ENCODE measurements around the gene GATB.

Gene GATB

GRCh38 chr4:151806511-151806927, 45.7 kb upstream of the GATB start:
- TF ChIP-seq EZH2phosphoT487 (conservative IDR thresholded peaks at IDR 0.05; ENCODE audit: low read length) (no peak), CTCF (IDR thresholded peaks at IDR 0.05; ENCODE audit: insufficient read depth, low read length, poor library complexity, severe bottlenecking) (no peak)
- Histone ChIP-seq H3K79me2 (ENCODE audit: insufficient read depth, low read length) (no peaks in the 10 kb centered on the region), H2AFZ (ENCODE audit: low read depth, low read length, severe bottlenecking) (no peak overlapping the region), H3K36me3 (ENCODE audit: low read length) (no peaks in the 10 kb centered on the region), H4K20me1 (ENCODE audit: low read depth, low read length) (no peaks in the 10 kb centered on the region), H3K9ac (ENCODE audit: low read length) (no peak overlapping the region), H3K4me2 (ENCODE audit: low read depth, low read length, poor library complexity, severe bottlenecking) (no peak overlapping the region), H3K9me3 (ENCODE audit: insufficient read depth, low read length) (no peaks in the 10 kb centered on the region), H3K4me3 (ENCODE audit: insufficient read depth, low read length, poor library complexity, severe bottlenecking) (no peak overlapping the region), H3F3A (ENCODE audit: insufficient read depth) (no peaks in the 10 kb centered on the region), H3K9me2 (replicated peaks; ENCODE audit: insufficient read depth, low read length) (no peaks in the 10 kb centered on the region), H3K27ac (ENCODE audit: low read depth, low read length) (no peak overlapping the region), H3K27me3 (ENCODE audit: low read length) (no peaks in the 10 kb centered on the region)

GRCh38 chr4:151804821-151805220, 44.0 kb upstream of the GATB start:
- Histone ChIP-seq H3K36me3 (ENCODE audit: low read length) (no peaks in the 10 kb centered on the region), H3K9me3 (ENCODE audit: insufficient read depth, low read length) (no peaks in the 10 kb centered on the region), H3K9me2 (replicated peaks; ENCODE audit: insufficient read depth, low read length) (no peaks in the 10 kb centered on the region), H3K27ac (ENCODE audit: low read depth, low read length) (no peak overlapping the region), H3K27me3 (ENCODE audit: low read length) (no peaks in the 10 kb centered on the region), H3K9ac (ENCODE audit: low read length) (no peak overlapping the region), H3K4me3 (ENCODE audit: insufficient read depth, low read length, poor library complexity, severe bottlenecking) (no peak overlapping the region), H4K20me1 (ENCODE audit: low read depth, low read length) (no peaks in the 10 kb centered on the region), H3K79me2 (ENCODE audit: insufficient read depth, low read length) (no peaks in the 10 kb centered on the region), H3F3A (ENCODE audit: insufficient read depth) (no peaks in the 10 kb centered on the region), H3K4me2 (ENCODE audit: low read depth, low read length, poor library complexity, severe bottlenecking) (no peak overlapping the region), H2AFZ (ENCODE audit: low read depth, low read length, severe bottlenecking) (no peak overlapping the region)
- TF ChIP-seq CTCF (IDR thresholded peaks at IDR 0.05; ENCODE audit: insufficient read depth, low read length, poor library complexity, severe bottlenecking) = no peak
- TF ChIP-seq EZH2phosphoT487 (conservative IDR thresholded peaks at IDR 0.05; ENCODE audit: low read length) = no peak

GRCh38 chr4:151804086-151804630, 43.4 kb upstream of the GATB start:
- H3K9ac ChIP-seq (ENCODE audit: low read length) = no peak overlapping the region
- H3F3A ChIP-seq (ENCODE audit: insufficient read depth) = no peaks in the 10 kb centered on the region
- H4K20me1 ChIP-seq (ENCODE audit: low read depth, low read length) = no peaks in the 10 kb centered on the region
- H3K27ac ChIP-seq (ENCODE audit: low read depth, low read length) = no peak overlapping the region
- no peaks in the 10 kb centered on the region for H3K27me3 ChIP-seq (ENCODE audit: low read length)
- H3K4me2 ChIP-seq (ENCODE audit: low read depth, low read length, poor library complexity, severe bottlenecking) = no peak overlapping the region
- H2AFZ ChIP-seq (ENCODE audit: low read depth, low read length, severe bottlenecking) = no peak overlapping the region
- H3K79me2 ChIP-seq (ENCODE audit: insufficient read depth, low read length) = no peaks in the 10 kb centered on the region
- no peak overlapping the region for H3K4me3 ChIP-seq (ENCODE audit: insufficient read depth, low read length, poor library complexity, severe bottlenecking)
- TF ChIP-seq CTCF (IDR thresholded peaks at IDR 0.05; ENCODE audit: insufficient read depth, low read length, poor library complexity, severe bottlenecking) = no peak
- no peak for TF ChIP-seq EZH2phosphoT487 (conservative IDR thresholded peaks at IDR 0.05; ENCODE audit: low read length)
- H3K9me3 ChIP-seq (ENCODE audit: insufficient read depth, low read length) = no peaks in the 10 kb centered on the region
- no peaks in the 10 kb centered on the region for H3K36me3 ChIP-seq (ENCODE audit: low read length)
- H3K9me2 ChIP-seq (replicated peaks; ENCODE audit: insufficient read depth, low read length) = no peaks in the 10 kb centered on the region

All from SU-DHL-6 (cell line).